GM23338 (cell line): Measurements from ENCODE around the gene WNT4. TPM values are rescaled to one million over a fixed set of nuclear protein-coding genes. Genes with fewer than 3 reads are reported as not detected.

Experiments
- ATAC-seq: fragments of 200-7000 bp; cut with Tn5 transposase; 3 replicates; pipeline ENCODE4 v1.9.1; 2020
- DNase-seq: peaks from one replicate; pipeline ENCODE4 v3.0.0-alpha.2; 2015; ENCODE audit warnings: low spot score
- H2AFZ ChIP-seq: fragments of 200-600 bp; sonication (generic); 2 replicates; pipeline ENCODE4 v1.8.0; 2016; ENCODE audit warnings: antibody characterized with exemption, mild to moderate bottlenecking, moderate library complexity
- H3F3A ChIP-seq: fragments of 200-600 bp; sonication (generic); replicated peaks from 2 replicates; pipeline ENCODE4 v1.8.0; 2017; ENCODE audit warnings: antibody characterized with exemption, mixed run types, low read depth
- H3K27ac ChIP-seq: fragments of 200-600 bp; sonication (generic); 2 replicates; pipeline ENCODE4 v1.6.1; 2016; ENCODE audit warnings: low read depth
- H3K27me3 ChIP-seq: fragments of 200-600 bp; sonication (generic); 2 replicates; pipeline ENCODE4 v1.8.0; 2016; ENCODE audit warnings: mild to moderate bottlenecking, mixed run types, moderate library complexity; ENCODE audit not compliant: insufficient read depth
- H3K36me3 ChIP-seq: fragments of 200-600 bp; sonication (generic); 2 replicates; pipeline ENCODE4 v1.8.0; 2016; ENCODE audit warnings: mild to moderate bottlenecking; ENCODE audit not compliant: insufficient read depth
- H3K4me1 ChIP-seq: fragments of 200-600 bp; sonication (generic); 2 replicates; pipeline ENCODE4 v1.8.0; 2016; ENCODE audit warnings: mild to moderate bottlenecking, moderate library complexity; ENCODE audit not compliant: insufficient read depth
- H3K4me2 ChIP-seq: fragments of 200-600 bp; sonication (generic); 2 replicates; pipeline ENCODE4 v1.7.1; 2017; ENCODE audit warnings: mixed run types
- H3K4me3 ChIP-seq: fragments of 200-600 bp; sonication (generic); 2 replicates; pipeline ENCODE4 v1.6.1; 2016; ENCODE audit warnings: mixed run types
- H3K79me2 ChIP-seq: fragments of 200-600 bp; sonication (generic); replicated peaks from 2 replicates; pipeline ENCODE4 v1.8.0; 2017; ENCODE audit warnings: mild to moderate bottlenecking; ENCODE audit not compliant: insufficient read depth
- H3K9me2 ChIP-seq: fragments of 200-600 bp; sonication (generic); 2 replicates; pipeline ENCODE4 v1.8.0; 2017; ENCODE audit not compliant: insufficient read depth
- H4K20me1 ChIP-seq: fragments of 200-600 bp; sonication (generic); replicated peaks from 2 replicates; pipeline ENCODE4 v1.8.0; 2017; ENCODE audit warnings: mild to moderate bottlenecking; ENCODE audit not compliant: insufficient read depth
- H3K27ac Mint-ChIP-seq: 2 replicates; pipeline ENCODE4 v1.8.0; 2020; ENCODE audit warnings: inconsistent platforms, mild to moderate bottlenecking, moderate library complexity, mixed read lengths
- H3K27me3 Mint-ChIP-seq: 3 replicates; pipeline ENCODE4 v1.8.0; 2022; ENCODE audit warnings: low read depth, mild to moderate bottlenecking, moderate library complexity, mixed read lengths, inconsistent platforms; ENCODE audit not compliant: insufficient read depth, poor library complexity
- H3K36me3 Mint-ChIP-seq: 3 replicates; pipeline ENCODE4 v1.8.0; 2021; ENCODE audit warnings: low read depth, mild to moderate bottlenecking, inconsistent platforms, moderate library complexity, mixed read lengths
- H3K4me1 Mint-ChIP-seq: 3 replicates; pipeline ENCODE4 v1.8.0; 2020; ENCODE audit warnings: mild to moderate bottlenecking, inconsistent platforms, mixed read lengths
- H3K4me3 Mint-ChIP-seq: 3 replicates; pipeline ENCODE4 v1.8.0; 2021; ENCODE audit warnings: moderate library complexity, mild to moderate bottlenecking, inconsistent platforms, mixed read lengths
- H3K9me3 Mint-ChIP-seq: 3 replicates; pipeline ENCODE4 v1.8.0; 2020; ENCODE audit warnings: moderate library complexity, mild to moderate bottlenecking, inconsistent platforms, mixed read lengths
- CREB1 ChIP-seq: fragments of 250-450 bp; sonication (Bioruptor Pico); IDR thresholded peaks from 2 replicates; pipeline ENCODE4 v1.5.0; 2020; ENCODE audit warnings: low read depth, mild to moderate bottlenecking, moderate library complexity
- CTCF ChIP-seq, 2 experiments: fragments of 200-600 bp in 1 of 2; sonication (generic) in 1 of 2; conservative IDR thresholded peaks; 2 replicates each; pipeline versions ENCODE4 v1.5.1 to v1.6.1; 2016 to 2017; ENCODE audit warnings: antibody characterized with exemption in 2 of 2, low read depth in 2 of 2, mild to moderate bottlenecking in 2 of 2, moderate library complexity in 1 of 2
- ETS1 ChIP-seq: IDR thresholded peaks from 2 replicates; pipeline ENCODE4 v1.6.1; 2016; ENCODE audit warnings: antibody characterized with exemption
- EZH2 ChIP-seq: fragments of 200-600 bp; sonication (generic); IDR thresholded peaks from one replicate; pipeline ENCODE4 v1.8.0; 2017; ENCODE audit warnings: antibody characterized with exemption, mild to moderate bottlenecking, low read depth; ENCODE audit not compliant: unreplicated experiment
- EZH2phosphoT487 ChIP-seq: fragments of 200-600 bp; sonication (generic); IDR thresholded peaks from one replicate; pipeline ENCODE4 v1.8.1; 2018; ENCODE audit warnings: antibody characterized with exemption; ENCODE audit not compliant: unreplicated experiment
- JUNB ChIP-seq: IDR thresholded peaks from one replicate; pipeline ENCODE4 v1.6.1; 2016; ENCODE audit warnings: antibody characterized with exemption; ENCODE audit not compliant: unreplicated experiment
- NANOG ChIP-seq: IDR thresholded peaks from 2 replicates; pipeline ENCODE4 v1.6.1; 2016; ENCODE audit warnings: antibody characterized with exemption, borderline replicate concordance
- POLR2AphosphoS5 ChIP-seq: IDR thresholded peaks from 2 replicates; pipeline ENCODE4 v1.6.1; 2016; ENCODE audit warnings: antibody characterized with exemption, low read depth
- REST ChIP-seq: IDR thresholded peaks from one replicate; pipeline ENCODE4 v1.6.1; 2018; ENCODE audit warnings: antibody characterized with exemption; ENCODE audit not compliant: unreplicated experiment
- STAT1 ChIP-seq: IDR thresholded peaks from one replicate; pipeline ENCODE4 v1.6.1; 2016; ENCODE audit warnings: antibody characterized with exemption; ENCODE audit not compliant: unreplicated experiment
- ZNF114 ChIP-seq: fragments of 250-450 bp; sonication (Bioruptor Pico); IDR thresholded peaks from 2 replicates; pipeline ENCODE4 v1.5.0; 2020; ENCODE audit warnings: mild to moderate bottlenecking, moderate library complexity
- ZNF331 ChIP-seq: fragments of 250-450 bp; sonication (Bioruptor Pico); IDR thresholded peaks from 2 replicates; pipeline ENCODE4 v1.5.0; 2020; ENCODE audit warnings: low read depth, mild to moderate bottlenecking, moderate library complexity
- ZNF462 ChIP-seq: fragments of 250-450 bp; sonication (Bioruptor Pico); IDR thresholded peaks from 2 replicates; pipeline ENCODE4 v1.5.0; 2020; ENCODE audit warnings: mild to moderate bottlenecking, moderate library complexity
- polyA plus RNA-seq: library from polyadenylated mRNA; unstranded; fragments of >200 nt; fragmentation: Nextera tagmentation; extraction: Ambion mirVana; gene quantifications from 2 replicates; pipeline ENCODE4 v1.2.1, GENCODE V29; 2016
- total RNA-seq: library from RNA; depleted of rRNA; stranded (reverse); fragments of >200 nt; shearing (Covaris generic); gene quantifications from 2 replicates; pipeline ENCODE4 v1.2.3, GENCODE V29; 2014

Gene WNT4
- total and polyA plus RNA-seq, 2 experiments from 2014 or later, result 0.59 to 0.79 TPM

GRCh38 chr1:22158654-22159053 lies 15.8 kb upstream of the WNT4 start:
- no peaks in the 10 kb centered on the region for H3K9me3 Mint-ChIP-seq
- H3K27me3 Mint-ChIP-seq, result peaks cover 9% of the 10 kb centered on the region
- H3K27ac ChIP-seq, result no peak overlapping the region
- H3K27me3 ChIP-seq, result no peaks in the 10 kb centered on the region
- H3K4me1 Mint-ChIP-seq, result no peaks in the 10 kb centered on the region
- H3K9me2 ChIP-seq, result no peaks in the 10 kb centered on the region
- no peak for TF ChIP-seq REST
- TF ChIP-seq ZNF462 (CRISPR knock-in tag), result no peak
- no peak for TF ChIP-seq NANOG
- TF ChIP-seq STAT1, result no peak
- TF ChIP-seq POLR2AphosphoS5, result no peak
- no peak for TF ChIP-seq EZH2
- no peak for TF ChIP-seq ZNF331 (CRISPR knock-in tag)
- no peak for TF ChIP-seq CTCF (conservative IDR thresholded peaks at IDR 0.05; ENCODE audit: low read depth in 2 of 2)
- TF ChIP-seq JUNB, result no peak
- TF ChIP-seq CREB1 (CRISPR knock-in tag), result no peak
- TF ChIP-seq ZNF114 (CRISPR knock-in tag), result no peak
- TF ChIP-seq ETS1, result no peak
- TF ChIP-seq EZH2phosphoT487, result no peak
- no peak overlapping the region for H3K4me3 ChIP-seq
- ATAC-seq, result no peak
- no peak overlapping the region for H3K27ac Mint-ChIP-seq
- no peak for DNase-seq
- no peak overlapping the region for H2AFZ ChIP-seq
- no peak overlapping the region for H3K4me3 Mint-ChIP-seq
- no peaks in the 10 kb centered on the region for H4K20me1 ChIP-seq
- H3K4me2 ChIP-seq, result no peak overlapping the region
- H3K79me2 ChIP-seq, result no peaks in the 10 kb centered on the region
- H3K36me3 ChIP-seq, result no peaks in the 10 kb centered on the region
- H3F3A ChIP-seq, result no peaks in the 10 kb centered on the region
- H3K4me1 ChIP-seq, result no peaks in the 10 kb centered on the region
- H3K36me3 Mint-ChIP-seq, result no peaks in the 10 kb centered on the region
